ENCODE data around the gene PARP15.

GRCh38 chr3:122598556-122598955, 21.1 kb downstream of the PARP15 start:
- TF ChIP-seq CTCF (IDR thresholded peaks at IDR 0.05) (no peak), POLR2AphosphoS5 (IDR thresholded peaks at IDR 0.05; ENCODE audit: insufficient read depth in 1 of 2, low read depth in 1 of 2) (no peak)

All from vagina (tissue), 2 donors.